Islet of Langerhans (tissue), 1 donor: Measurements from ENCODE around the gene ZFP36.

Experiments used
- FAIRE-seq: peaks from one replicate; lab custom pipeline; 2011; peaks lifted over from hg19 to GRCh38; lab: Jason Lieb, UNC

ZFP36 gene

DNA sequence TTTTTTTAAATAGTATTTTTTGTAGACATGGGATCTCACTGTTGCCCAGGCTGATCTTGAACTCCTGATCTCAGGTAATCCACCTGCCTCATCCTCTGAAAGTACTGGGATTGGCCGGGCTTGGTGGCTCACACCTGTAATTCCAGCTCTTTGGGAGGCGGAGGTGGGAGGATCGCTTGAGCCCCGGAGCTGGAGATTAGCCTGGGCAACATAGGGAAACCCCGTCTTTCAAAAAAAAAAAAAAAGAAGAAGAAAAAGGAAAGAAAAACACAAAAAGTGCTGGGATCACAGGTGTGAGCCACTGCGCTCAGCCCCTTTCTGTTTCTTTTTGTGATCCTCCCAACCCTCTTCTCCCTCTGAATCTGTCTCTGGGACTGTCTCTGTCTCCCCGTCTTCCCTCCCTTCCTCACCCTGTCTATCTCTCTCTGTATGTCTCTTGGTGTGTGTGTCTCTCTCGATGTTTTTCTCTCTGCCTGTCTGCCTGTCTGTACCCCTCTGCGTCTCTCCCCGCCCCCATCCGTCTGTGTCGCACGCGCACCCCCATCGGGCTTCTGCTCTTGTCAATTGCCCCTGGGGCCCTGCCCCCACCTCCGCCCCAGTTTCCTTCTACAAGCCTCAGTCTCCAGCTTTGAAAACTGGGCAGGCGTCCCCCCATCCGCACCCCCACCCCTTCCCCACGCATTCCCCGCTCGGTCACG lies 540 bp upstream of the ZFP36 start:
- no peak for FAIRE-seq

DNA sequence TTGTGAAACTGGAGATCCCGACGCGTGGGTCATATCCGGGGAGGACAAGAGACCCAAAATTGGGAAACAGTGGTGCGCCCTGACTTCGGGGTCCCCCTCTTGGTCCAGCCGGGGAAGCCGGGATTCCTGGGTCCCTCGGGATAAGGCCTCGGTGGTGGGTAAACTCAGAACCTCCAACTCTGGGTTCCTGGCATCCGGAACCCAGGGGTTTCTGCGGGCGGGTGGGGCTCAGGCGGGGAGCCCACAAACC lies 688 bp downstream of the ZFP36 start:
- no peak for FAIRE-seq

DNA sequence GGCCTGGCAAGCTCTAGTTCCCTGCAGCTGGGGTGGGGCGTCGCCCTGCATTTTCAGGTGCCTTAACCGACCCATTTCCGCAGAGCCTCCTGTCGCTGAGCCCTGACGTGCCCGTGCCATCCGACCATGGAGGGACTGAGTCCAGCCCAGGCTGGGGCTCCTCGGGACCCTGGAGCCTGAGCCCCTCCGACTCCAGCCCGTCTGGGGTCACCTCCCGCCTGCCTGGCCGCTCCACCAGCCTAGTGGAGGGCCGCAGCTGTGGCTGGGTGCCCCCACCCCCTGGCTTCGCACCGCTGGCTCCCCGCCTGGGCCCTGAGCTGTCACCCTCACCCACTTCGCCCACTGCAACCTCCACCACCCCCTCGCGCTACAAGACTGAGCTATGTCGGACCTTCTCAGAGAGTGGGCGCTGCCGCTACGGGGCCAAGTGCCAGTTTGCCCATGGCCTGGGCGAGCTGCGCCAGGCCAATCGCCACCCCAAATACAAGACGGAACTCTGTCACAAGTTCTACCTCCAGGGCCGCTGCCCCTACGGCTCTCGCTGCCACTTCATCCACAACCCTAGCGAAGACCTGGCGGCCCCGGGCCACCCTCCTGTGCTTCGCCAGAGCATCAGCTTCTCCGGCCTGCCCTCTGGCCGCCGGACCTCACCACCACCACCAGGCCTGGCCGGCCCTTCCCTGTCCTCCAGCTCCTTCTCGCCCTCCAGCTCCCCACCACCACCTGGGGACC lies 1.2 kb downstream of the ZFP36 start:
- no peak for FAIRE-seq

DNA sequence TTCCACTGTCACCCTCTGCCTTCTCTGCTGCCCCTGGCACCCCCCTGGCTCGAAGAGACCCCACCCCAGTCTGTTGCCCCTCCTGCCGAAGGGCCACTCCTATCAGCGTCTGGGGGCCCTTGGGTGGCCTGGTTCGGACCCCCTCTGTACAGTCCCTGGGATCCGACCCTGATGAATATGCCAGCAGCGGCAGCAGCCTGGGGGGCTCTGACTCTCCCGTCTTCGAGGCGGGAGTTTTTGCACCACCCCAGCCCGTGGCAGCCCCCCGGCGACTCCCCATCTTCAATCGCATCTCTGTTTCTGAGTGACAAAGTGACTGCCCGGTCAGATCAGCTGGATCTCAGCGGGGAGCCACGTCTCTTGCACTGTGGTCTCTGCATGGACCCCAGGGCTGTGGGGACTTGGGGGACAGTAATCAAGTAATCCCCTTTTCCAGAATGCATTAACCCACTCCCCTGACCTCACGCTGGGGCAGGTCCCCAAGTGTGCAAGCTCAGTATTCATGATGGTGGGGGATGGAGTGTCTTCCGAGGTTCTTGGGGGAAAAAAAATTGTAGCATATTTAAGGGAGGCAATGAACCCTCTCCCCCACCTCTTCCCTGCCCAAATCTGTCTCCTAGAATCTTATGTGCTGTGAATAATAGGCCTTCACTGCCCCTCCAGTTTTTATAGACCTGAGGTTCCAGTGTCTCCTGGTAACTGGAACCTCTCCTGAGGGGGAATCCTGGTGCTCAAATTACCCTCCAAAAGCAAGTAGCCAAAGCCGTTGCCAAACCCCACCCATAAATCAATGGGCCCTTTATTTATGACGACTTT lies 2.0 kb downstream of the ZFP36 start:
- FAIRE-seq = no peak

DNA sequence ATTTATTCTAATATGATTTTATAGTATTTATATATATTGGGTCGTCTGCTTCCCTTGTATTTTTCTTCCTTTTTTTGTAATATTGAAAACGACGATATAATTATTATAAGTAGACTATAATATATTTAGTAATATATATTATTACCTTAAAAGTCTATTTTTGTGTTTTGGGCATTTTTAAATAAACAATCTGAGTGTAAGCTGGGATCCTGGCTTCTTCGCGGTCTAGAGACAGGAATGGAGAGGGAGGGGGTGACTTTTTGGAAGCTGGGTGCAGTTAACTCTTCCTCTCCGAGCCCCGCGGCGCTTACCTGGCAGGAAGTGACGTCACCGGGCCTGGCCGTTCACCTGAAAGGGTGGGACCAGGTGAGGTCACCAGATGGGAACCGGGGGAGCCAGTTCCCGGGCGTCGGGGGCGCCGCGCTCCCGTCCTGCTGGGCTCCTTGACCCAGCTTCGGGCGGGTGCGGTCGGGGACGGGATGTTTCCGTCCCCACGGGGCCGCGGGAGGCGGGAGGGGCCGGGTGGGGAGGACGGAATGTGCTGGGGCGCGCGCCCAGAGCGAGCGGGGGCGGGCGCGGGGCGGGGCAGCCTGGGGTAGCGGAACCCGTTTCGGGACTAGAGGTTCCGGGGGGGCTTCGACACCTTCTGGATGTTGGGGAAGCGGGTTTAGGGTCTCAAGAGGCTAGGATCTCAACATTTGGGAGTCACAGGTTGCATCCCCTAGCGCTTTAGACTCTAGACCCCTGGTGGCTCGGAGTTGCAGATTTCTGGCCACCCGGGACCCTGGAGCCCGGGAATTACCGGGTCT lies 2.8 kb downstream of the ZFP36 start:
- FAIRE-seq = peak; percentile 51

DNA sequence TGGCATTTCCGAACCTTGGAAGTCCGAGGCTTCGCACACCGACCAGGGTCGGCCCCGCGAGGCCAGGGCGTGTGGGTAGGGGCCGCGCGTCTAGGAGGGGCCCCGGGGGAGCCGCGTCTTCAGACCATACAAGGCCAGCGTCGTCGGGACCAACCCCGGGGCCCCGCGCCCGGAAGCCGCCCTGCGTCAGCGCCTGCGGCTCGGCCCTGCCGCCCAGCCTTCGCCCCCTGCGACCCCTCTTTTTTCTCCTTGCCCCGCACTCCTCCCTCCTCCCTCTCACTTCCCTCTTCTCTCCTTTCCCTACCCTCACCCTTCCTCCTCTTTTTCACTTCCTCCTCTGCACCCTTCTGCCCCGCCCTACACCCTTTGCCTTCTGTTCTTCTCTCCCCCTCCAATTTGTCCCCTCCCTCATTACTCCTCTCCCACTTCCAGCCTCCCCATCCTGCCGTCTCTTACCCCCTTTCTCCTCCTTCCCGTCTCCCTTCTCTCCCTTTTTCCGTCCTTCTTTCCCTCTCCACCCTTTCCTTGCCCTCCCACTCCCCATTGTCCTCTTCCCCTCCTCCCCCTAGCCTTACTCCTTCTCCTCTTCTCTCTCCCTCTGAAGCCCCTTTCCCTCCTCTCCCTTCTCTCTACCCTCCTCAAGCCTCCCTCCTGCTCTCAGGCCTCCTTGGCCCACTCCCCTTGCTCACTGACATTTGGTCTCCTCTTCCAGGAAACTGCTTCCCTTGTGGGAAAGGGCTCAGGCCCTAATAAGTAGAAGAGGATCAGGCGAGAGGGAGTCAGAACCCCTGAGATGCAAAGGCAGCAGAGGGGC lies 3.6 kb downstream of the ZFP36 start:
- no peak for FAIRE-seq

DNA sequence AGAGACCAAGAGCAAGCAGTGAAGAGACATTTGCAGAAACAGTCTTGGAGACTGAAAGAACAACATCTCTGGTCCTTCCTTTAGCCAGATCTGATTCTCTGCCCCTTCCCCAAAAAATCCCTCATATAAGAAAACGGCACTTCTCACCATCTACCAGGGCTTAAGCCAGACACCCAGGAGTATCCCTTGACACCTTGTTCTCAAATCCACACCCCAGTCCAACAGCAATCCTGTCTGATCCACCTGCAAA lies 4.1 kb downstream of the ZFP36 start:
- FAIRE-seq = no peak

DNA sequence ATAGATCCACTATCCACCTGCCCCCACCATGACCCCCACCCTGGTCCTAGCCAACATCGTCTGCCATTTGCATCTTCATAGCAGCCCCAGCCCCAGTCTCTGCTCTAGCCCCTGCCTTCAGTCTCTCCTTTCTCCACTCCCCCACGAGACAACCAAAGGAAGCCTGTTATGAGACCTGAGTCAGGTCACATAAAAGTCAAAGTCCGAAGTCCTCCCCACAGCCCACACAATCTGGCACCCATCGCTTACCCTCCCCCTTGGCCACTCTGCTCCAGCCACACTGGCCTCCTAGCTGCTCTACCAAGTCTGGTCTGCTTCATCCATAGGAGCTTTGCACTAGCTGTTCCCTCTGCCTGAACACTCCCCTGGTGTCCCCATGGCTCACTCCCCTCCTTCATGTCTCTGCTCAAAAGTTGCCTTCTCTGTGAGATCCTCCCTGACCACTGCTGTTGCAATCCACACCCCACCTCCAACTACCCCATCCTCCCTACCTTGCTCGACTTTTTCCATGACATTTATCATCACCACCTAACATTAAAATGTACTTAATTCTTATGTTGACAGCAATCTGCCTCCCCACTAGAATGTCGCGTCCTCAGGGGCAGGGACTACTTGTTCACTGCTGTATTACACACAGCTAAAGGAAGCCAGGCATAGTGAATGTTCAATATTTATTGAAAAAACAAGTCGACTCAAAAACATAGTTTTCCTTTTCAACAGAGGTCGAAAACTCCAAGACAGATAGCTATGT lies 4.6 kb downstream of the ZFP36 start:
- FAIRE-seq = no peak

DNA sequence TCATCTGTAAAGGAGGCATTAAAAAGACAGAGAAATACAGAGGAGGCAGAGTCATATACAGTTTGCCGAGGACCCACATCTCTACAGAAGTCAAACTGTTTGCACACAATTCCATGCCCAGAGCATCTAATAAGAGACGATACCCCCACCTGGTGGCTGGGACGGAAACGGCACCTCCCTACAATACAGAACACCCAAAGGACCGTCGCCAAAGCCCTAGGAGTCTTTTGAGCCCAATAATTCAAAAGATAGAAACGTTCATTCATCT lies 5.1 kb downstream of the ZFP36 start:
- FAIRE-seq = no peak

DNA sequence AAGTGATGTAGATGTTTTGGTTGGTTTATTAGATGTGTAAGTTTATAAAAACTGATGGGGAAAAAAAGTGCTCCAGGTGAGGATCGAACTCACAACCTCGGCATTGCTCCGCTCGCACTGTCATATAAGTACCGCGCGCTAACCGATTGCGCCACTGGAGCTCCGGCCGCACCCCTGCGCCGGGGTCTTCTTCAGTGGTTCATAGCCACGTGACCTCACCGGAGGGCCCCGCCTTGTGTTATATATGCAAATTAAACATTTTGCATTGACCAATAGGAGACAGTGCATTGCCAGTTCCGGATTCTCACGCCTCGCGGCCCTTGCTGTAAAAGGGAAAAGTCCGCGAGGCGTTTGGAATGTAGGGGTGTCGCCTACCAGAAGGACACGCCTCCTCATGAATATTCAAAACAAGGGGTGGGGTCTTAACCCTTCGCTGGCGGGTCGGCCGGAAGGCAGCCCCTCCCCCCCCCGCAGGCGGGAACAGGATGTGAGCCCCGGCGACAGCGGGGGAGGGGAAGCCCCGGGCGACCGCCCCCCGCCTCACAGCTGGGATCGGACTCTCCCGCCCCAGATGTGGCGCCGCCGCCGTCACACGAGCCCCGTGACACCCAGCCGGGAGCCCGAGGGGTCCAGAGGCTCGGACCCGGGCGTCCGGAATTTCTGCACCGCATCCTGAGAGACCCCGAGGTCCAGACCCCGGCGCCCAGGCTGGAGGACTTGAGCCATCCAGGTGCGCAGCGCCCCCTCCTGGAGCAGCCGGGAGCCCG lies 5.6 kb downstream of the ZFP36 start, which contains the start of gene PLEKHG2:
Gene PLEKHG2, plus strand, starts transcription at position 570 of the 767 bp plus-strand sequence. CDS start 1,418 bp downstream, outside the sequence.
- peak; percentile 83 for FAIRE-seq

DNA sequence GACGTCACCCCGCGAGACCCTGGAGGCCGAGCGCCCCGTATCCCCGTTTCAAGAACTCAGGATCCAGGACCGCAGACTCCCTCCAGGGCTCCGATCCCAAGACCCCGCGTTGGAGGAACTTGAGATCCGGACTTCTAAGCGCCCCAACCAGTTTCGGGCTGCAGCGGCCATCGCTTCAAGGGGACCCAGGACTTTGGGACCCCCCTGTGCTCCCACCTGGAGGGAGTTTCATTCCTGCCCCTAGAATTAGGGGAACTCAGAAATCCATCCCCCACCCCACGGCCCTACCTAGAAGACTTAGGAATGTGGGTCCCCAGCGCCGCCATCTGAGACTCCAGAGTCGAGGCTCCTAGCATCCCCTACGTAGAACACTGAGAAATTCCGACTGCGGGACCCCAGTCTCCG lies 6.2 kb downstream of the ZFP36 start:
- no peak for FAIRE-seq

DNA sequence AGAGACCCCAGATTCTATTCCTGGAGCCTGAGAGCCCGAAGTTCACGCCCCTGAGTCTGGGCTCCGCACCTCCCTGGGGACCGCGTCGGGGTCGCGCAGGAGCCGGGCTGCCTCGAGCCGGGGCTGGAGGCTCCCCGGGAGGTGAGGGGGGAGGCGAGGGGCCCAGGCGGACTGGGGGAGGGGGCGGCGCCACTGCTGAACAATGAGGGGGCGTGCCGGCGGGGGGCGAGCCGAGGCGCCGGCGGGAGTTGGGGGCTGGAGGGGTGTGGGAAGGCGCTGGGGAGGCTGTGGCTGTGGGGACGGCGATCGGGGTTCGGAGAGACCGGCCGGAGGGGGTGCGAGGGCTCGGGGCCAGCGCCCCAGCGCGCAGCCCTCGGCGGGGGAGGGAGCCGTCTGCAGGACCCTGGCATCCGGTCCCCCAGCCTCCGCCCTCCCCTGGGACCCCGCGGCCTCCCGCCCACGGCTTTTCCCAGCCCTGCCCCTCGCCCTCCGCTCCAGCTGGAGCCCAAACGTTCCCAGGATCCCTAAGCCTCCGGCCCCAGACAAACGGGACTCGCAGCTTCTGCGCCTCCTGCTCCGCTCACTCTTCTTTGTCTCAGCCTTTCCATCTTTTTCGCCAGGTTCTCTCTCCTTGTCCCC lies 6.7 kb downstream of the ZFP36 start:
- no peak for FAIRE-seq

DNA sequence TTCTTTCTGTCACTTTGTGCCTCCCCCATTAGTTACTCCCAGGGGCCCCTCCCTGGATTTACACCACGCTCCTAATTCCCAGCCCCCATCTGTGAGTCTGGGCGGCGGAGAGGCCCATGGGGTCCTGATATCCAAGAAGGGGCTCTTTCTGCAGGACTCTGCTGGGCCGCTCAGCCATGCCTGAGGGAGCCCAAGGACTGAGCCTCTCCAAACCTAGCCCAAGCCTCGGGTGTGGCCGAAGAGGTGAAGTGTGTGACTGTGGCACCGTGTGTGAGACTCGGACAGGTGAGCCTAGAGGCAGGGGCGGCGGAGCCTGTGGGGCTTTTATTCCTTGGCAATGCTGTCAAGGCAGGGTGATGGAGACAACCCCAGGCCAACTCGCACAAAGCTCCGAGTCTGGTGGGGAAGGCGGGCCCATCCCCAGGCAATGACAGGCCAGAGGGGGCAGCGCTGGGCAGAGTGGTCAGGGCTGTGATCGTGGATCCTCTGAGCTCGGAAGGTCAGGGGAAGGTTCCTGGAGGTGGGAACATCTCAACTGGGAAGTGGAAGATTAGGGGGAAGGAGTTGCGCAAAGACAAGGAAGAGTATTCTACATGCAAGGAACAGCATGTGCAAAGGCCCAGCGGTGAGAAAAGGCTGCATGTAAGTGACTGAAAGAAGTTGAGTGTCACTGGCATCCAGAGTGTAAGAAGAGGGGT lies 7.4 kb downstream of the ZFP36 start:
- FAIRE-seq = no peak

DNA sequence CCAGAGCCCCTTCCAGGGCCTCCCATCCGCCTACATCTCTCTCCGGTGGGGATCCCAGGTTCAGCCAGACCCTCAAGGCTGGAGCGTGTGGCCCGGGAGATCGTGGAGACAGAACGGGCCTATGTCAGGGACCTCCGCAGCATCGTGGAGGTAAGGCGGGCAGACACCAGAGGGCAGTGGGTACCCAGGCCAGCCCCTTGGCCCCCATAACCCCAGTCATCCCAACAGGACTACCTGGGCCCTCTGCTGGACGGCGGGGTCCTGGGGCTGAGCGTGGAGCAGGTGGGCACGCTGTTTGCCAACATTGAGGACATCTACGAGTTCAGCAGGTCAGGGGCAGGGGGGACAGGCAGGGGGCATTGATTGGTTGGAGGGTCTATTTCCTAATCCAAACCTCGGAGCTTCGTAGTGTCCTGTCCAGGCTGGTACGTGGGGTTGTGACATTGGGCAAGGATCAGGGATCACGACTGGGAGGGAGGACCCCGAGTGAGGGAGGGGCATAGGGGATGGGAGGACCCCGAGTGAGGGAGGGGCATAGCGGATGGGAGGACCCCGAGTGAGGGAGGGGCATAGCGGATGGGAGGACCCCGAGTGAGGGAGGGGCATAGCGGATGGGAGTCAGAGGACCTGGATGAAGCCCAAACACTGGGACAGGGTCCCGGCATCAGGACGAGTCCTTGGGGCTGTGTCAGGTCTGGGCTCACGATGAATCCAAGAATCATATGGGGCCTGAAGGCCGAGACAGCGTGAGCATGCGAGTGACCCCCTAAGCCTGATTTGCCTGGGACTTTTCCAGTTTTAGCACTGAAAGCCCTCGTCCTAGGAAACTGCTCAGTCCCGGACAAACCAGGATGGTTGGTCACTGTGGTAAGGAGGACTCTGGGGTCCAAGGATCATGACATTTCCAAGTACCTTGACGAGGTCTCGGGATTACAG lies 8.7 kb downstream of the ZFP36 start:
- FAIRE-seq = no peak

DNA sequence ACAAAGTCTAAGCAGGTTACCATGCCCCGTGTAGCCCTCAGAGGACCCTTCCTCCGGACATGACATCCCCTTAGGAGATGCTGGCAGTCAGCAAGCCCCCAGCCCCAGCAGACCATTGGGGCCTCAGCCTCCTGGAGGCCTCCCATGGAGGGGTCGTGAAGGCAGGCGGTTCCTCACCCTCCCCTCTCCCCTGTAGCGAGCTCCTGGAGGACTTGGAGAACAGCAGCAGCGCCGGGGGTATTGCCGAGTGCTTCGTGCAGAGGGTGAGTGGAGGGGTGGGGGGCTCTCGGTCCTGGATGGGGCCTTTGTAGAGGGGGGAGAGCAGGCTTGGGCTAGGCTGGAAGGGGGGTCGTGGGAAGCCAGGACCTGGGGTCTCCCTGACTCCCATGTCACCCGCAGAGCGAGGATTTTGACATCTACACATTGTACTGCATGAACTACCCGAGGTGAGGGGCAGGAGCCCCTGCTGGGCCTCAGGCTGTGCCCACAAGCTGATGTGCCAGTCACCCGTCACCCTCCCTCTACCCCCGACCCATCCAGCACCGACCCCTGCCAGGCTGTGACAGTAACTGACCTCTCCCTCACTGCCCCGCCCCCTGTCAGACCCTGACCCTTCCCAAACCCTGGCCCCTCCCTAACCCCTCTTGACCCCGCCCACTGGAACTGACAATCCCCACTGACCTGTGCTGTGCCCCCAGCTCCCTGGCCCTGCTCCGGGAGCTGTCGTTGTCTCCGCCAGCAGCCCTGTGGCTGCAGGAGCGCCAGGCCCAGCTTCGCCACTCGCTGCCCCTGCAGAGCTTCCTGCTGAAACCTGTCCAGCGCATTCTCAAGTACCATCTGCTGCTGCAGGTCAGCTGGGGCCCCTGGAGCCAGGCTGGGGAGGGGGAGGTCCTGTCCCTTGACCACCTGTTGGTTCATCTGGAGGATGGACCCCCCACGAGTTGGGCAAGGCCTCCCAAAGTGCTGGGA lies 9.8 kb downstream of the ZFP36 start:
- FAIRE-seq = no peak

DNA sequence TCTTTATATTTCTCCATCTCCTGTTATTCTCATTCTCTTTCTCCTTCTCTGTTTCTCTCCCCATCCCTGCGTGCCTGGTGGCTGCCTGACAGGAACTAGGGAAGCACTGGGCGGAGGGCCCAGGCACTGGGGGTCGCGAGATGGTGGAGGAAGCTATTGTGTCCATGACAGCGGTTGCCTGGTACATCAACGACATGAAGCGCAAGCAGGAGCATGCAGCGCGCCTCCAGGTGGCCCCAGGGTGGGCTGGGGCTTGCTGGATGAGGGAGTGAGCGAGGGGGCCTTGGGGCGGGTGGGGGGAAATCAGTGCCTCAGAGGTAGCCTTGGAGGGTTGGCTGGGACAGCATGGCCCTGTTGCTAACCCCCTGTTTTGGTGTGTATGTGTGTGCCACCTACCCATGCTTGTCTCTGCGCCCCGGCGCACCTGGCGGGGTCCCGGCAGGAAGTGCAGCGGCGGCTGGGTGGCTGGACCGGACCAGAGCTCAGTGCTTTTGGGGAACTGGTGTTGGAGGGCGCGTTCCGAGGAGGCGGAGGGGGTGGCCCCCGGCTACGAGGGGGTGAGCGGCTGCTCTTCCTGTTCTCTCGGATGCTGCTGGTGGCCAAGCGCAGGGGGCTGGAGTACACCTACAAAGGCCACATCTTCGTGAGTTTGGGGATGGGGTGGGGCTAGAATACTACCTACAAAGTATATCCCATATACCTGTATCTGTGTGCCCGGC lies 11.0 kb downstream of the ZFP36 start:
- FAIRE-seq = no peak

DNA sequence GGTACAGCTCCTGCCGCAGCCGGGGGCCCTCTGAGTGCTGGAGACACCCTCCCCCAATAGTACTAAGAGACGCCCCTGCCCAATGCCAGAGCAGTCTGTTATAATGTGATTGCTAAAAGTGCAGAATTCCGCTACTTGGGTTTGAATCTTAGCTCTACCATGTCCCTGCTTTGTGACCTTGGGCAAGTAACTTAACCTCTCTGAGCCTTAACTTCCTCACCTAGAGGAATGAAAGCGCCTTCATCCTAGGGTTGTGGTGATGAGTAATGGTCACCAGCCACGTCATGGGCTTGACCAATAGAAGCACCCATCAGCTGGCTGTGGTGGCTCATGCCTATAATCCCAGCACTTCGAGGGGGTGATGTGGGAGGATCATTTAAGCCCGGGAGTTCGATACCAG lies 12.4 kb downstream of the ZFP36 start:
- FAIRE-seq = no peak
